ENCODE measurements around the gene ZNF613. TPM values are rescaled to one million over a fixed set of nuclear protein-coding genes. Genes with fewer than 3 reads are reported as not detected.
"Not testable (repeated sequence)": the region's sequence is repeated elsewhere in the genome, so short reads cannot be mapped to it uniquely, and the experiment has no call there.

Gene ZNF613
- total and polyA plus RNA-seq, 8 donors: 7.0 to 15.5 (median 13.8) TPM

GRCh38 chr19:51978882-51979281, 51.6 kb downstream of the ZNF613 start:
- Histone ChIP-seq H3K9me3 (peaks cover 3 to 100% of the 10 kb centered on the region in 2 donors), H3K4me1 (peaks cover 0 to 9% of the 10 kb centered on the region in 2 donors), H3K27ac (no peak overlapping the region), H3K4me3 (no peak overlapping the region), H3K36me3 (peaks cover under 1 to 96% of the 10 kb centered on the region in 2 donors), H3K27me3 (no peaks in the 10 kb centered on the region)
- no peak for TF ChIP-seq CTCF (IDR thresholded peaks at IDR 0.05)
- intact Hi-C loops (cut with DNase I): no loop called here
- no peak for ATAC-seq
- DNase-seq: no peak

DNA sequence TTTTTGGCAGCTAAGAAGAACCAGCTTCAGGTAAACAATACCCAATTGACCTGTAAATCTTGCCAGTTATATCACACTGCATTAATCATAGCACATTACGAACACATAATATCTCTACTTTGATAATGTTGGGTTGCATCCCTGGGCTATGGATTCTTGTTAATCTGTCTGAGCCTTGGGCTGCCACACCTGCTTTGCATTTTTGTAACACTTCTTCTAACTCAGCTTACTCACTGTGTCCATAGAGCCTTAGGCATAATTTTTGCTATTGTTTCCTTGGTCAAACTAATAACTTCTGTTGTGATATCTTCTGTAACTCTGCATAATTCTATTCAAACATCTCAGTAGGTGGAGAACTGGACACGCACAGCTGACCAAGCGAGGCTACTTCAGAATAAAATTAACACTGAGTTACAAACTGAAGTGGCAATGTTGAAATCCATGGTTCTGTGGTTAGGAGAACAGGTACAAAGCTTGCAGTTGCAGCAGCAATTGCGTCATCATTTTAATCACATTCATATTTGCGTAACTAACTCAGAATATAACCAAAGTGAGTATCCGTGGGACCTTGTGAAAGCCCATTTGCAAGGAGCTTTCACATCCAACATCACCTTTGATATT, 53.0 kb downstream of the ZNF613 start:
- Histone ChIP-seq H3K36me3 (peaks cover 0 to 83% of the 10 kb centered on the region in 2 donors), H3K4me3 (no peak overlapping the region), H3K9me3 (peaks cover 0 to 98% of the 10 kb centered on the region in 2 donors), H3K27ac (no peak overlapping the region), H3K27me3 (no peaks in the 10 kb centered on the region), H3K4me1 (peaks cover 0 to 11% of the 10 kb centered on the region in 2 donors)
- ATAC-seq: no peak
- intact Hi-C loops (cut with DNase I): no loop called here
- no peak for DNase-seq
- no peak for TF ChIP-seq CTCF (IDR thresholded peaks at IDR 0.05)

DNA sequence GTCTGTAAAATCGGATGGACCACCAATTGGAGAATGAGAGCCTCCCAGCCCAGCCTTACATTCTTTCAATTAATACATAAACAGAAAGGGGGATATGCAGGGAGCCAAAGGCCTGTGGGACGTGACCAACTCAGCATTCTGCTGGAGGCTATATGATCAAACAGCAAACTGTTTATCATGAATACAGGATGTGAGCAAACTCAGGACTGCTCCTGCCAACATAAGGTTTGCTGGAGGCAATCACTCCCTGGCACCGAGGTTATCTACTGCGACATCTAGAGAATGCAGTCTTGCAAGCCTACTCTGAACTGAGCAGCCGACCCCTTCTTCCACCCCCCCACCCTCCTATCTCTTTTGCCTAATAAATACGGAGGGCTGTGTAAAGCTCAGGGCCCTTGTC, 53.7 kb downstream of the ZNF613 start:
- Histone ChIP-seq H3K4me1 (peaks cover 7 to 18% of the 10 kb centered on the region in 2 donors), H3K9me3 (peaks cover 0 to 94% of the 10 kb centered on the region in 2 donors), H3K36me3 (peaks cover 0 to 78% of the 10 kb centered on the region in 2 donors)
- intact Hi-C loops (cut with DNase I); H3K27ac ChIP-seq; H3K27me3 ChIP-seq; H3K4me3 ChIP-seq; ATAC-seq; DNase-seq: not testable (repeated sequence)

DNA sequence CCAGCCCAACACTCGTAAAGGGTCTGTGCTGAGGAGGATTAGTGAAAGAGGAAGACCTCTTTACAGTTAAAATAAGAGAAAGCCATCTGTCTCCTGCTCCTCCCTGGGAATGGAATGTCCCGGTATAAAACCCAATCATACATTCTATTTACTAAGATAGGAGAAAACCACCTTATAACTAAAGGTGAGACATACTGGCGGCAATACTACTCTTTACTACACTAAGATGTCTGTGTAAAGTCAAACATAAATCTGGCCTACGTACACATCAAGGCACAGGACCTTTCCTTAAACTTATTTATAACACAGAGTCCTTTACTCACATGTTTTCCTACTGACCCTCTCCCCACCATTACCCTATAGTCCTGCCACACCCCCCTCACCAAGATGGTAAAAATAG, 56.1 kb downstream of the ZNF613 start:
- intact Hi-C loops (cut with DNase I): no loop called here
- H3K9me3 ChIP-seq: peaks cover 0 to 85% of the 10 kb centered on the region in 2 donors
- no peak for DNase-seq

DNA sequence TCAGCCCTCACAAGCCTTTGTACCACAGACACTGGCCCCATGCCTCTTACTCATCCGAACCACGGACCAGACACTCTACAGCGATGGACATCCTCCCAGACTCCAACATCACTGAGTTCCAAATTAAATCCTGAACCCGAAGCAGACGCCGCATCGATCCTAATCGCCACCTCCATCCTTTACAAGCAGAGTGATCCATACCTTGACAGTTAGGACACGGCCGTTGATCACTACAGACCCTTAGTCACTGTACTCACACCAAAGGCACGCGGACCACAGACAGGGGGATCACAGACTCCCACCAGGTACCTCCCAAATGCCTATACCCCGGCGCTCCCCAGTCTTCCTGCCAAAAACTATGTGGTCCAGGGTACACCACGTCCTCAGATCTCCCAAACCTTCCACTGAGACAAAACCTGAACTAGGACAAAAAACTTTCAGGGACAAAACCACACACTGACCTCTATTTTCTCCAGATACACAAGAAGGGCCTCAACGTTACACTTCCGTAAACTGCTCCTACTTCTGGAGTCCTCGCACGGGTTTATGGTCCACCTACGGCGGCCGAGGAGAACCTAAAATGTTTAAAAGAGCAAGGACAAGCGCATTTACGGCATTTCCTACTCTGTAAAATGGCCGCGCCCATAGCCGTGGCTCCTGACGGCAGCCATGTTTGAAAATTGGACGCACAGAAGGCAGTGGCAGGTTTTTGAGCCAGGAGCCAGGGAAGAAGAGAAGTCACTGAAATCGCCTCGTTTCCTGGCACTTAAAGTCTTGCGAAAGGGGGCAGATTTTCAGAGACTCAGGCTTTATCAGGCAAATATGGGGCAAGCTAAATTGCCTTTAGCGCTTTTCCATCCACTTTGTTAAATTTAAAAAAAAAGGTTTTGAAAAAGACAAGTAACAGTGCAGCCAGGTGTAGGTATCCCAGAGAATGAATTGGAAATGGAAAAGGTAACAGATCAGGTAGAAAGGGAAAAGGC, 59.3 kb downstream of the ZNF613 start, which contains the start of gene ZNF350:
ZNF350 (minus strand) TSS at position 532 of the 983 bp plus-strand sequence. CDS start 12,480 bp downstream, outside the sequence.
- H3K27me3 ChIP-seq: no peaks in the 10 kb centered on the region
- H3K4me3 ChIP-seq: peak within 1 kb of the TSS; percentile 77 to 78
- H3K36me3 ChIP-seq: peaks cover 0 to 28% of the 10 kb centered on the region in 2 donors
- peak within 1 kb of the TSS; percentile 69 to 70 for H3K27ac ChIP-seq
- peaks cover 0 to 85% of the 10 kb centered on the region in 2 donors for H3K9me3 ChIP-seq
- peaks cover 7 to 13% of the 10 kb centered on the region in 2 donors for H3K4me1 ChIP-seq
- ATAC-seq: peak; percentile 100
- peak; percentile 91 to 96 (median 94) for DNase-seq
- TF ChIP-seq CTCF (IDR thresholded peaks at IDR 0.05): no peak
- intact Hi-C loops (cut with DNase I): no loop called here

More for the DNA sequence above, 56.1 kb downstream of the ZNF613 start:
- no peak for ATAC-seq
- no peak overlapping the region for H3K4me3 ChIP-seq
- H3K4me1 ChIP-seq: peaks cover 7 to 23% of the 10 kb centered on the region in 2 donors
- no peaks in the 10 kb centered on the region for H3K27me3 ChIP-seq
- no peak overlapping the region for H3K27ac ChIP-seq
- TF ChIP-seq CTCF (IDR thresholded peaks at IDR 0.05): no peak
- H3K36me3 ChIP-seq: peaks cover 0 to 54% of the 10 kb centered on the region in 2 donors
